ENCODE measurements around the gene KIRREL3. TPM values are rescaled to one million over a fixed set of nuclear protein-coding genes. Genes with fewer than 3 reads are reported as not detected.

The KIRREL3 gene
- total and polyA plus RNA-seq, 8 donors: 0.06 to 1.1 (median 0.26) TPM; not detected in 2

DNA sequence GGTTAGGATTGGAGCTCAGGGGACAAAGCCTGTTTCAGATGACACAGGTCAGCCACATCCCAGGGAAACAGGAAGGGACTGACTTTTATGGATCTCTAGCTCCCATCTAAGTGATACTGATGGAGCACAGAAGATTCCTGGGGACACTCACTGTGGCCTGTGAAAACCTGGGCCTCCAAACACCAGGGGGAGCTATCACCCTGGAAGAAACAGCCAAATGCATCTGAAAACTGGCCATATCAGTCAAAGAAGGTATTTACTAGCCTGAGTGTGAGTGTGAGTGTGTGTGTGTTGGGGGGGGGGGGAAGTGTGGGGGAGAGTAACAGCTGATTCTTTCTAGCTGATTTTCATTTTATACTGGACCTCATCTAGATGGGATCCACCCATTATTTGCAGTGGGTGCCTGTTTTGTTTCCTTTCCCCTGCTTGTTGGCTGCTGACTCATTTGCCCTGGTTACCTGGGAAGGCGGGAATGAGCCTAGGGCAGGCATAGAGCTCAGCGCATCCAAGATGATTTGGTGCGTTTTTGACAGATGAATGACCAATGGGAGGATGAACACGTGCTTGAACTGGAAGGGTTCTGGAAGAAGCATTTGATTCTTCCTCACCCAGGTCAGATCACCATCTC, 284.0 kb downstream of the KIRREL3 start:
- Histone ChIP-seq H3K27me3 (no peaks in the 10 kb centered on the region), H3K9me3 (no peaks in the 10 kb centered on the region), H3K27ac (no peak overlapping the region), H3K4me3 (no peak overlapping the region), H3K36me3 (no peaks in the 10 kb centered on the region), H3K4me1 (no peaks in the 10 kb centered on the region)
- ATAC-seq (peak; percentile 56 to 84 (median 77)), DNase-seq (peak in 4 of 6 donors; percentile 23 to 66 (median 56)), FAIRE-seq (no peak)
- 47 to 60% methylated on average over 4 of the region's 4 CpGs for WGBS, 2 donors
- TF ChIP-seq, protein P1, sequence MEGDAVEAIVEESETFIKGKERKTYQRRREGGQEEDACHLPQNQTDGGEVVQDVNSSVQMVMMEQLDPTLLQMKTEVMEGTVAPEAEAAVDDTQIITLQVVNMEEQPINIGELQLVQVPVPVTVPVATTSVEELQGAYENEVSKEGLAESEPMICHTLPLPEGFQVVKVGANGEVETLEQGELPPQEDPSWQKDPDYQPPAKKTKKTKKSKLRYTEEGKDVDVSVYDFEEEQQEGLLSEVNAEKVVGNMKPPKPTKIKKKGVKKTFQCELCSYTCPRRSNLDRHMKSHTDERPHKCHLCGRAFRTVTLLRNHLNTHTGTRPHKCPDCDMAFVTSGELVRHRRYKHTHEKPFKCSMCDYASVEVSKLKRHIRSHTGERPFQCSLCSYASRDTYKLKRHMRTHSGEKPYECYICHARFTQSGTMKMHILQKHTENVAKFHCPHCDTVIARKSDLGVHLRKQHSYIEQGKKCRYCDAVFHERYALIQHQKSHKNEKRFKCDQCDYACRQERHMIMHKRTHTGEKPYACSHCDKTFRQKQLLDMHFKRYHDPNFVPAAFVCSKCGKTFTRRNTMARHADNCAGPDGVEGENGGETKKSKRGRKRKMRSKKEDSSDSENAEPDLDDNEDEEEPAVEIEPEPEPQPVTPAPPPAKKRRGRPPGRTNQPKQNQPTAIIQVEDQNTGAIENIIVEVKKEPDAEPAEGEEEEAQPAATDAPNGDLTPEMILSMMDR (IDR thresholded peaks at IDR 0.05): peak in 3 of 4 donors; percentile 33 to 55 (median 44)
- intact Hi-C loops (cut with DNase I): loop anchor here (5.0 to 10.0 kb wide), 3 partner anchors 271 to 278 kb away; no protein-coding TSS in a partner anchor

DNA sequence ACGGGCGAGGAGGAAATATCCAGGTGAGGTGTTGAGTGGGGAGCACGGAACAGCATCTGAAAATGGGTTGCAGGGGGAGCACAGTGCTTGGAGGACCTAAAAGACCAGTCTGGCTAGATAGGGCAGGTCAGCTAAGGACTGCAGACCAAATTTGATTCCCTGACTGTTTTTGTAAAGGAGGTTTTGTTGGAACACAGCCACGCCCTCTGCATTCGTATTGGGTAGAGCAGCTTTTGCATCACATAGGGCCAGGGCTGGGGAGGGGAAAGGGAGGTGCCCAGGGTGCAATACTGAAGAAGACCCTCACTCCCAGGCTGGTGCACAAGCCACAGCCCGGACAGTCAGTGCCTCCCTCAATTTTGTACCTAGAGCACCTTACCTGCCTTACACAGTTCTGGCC, 286.8 kb downstream of the KIRREL3 start:
- intact Hi-C loops (cut with DNase I): loop anchor here in 1 of 3 donors (10.0 kb wide), 1 partner anchor 281 kb away; no protein-coding TSS in a partner anchor
- H3K9me3 ChIP-seq: no peaks in the 10 kb centered on the region
- WGBS, 2 donors: 54 to 59% methylated on average over 6 of the region's 6 CpGs
- FAIRE-seq (no peak), DNase-seq (no peak), ATAC-seq (no peak)
- H3K27ac ChIP-seq: no peak overlapping the region
- H3K27me3 ChIP-seq: no peaks in the 10 kb centered on the region
- no peaks in the 10 kb centered on the region for H3K4me1 ChIP-seq
- TF ChIP-seq, protein P1 (IDR thresholded peaks at IDR 0.05): no peak
- H3K36me3 ChIP-seq: no peaks in the 10 kb centered on the region
- no peak overlapping the region for H3K4me3 ChIP-seq

DNA sequence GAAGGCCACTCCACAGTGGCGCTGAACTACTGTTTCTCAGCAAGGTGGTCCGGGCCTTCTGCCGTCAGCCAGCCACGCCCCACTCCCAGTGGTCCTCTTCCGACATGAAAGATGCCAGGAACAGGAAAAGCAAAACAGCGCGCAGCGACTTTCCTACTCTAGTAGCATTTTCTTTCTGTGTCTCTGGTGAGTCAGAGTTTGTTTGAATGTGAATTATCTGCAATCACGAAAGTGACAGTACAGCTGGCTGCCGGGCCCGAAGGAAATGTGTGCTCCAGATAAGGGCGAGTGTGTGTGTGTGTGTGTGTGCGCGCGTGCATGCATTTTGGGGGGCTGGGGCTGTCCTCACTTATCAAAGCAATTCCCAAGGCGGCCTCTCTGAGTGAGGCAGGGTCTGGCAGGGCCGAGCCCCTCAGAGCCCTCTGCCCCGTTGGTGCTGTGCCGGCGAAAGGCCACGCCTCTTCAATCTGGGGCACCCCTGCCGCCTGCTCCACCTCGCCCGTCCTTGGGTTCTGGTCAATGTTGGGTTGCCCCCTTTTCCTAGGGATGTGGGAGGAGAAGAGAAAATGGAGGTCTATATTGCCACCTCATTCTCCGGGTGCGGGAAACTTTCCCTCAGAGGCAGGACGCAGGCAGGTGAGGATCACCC, 288.5 kb downstream of the KIRREL3 start:
- no peak overlapping the region for H3K27ac ChIP-seq
- no peaks in the 10 kb centered on the region for H3K36me3 ChIP-seq
- intact Hi-C loops (cut with DNase I): loop anchor here in 1 of 3 donors (10.0 kb wide), 1 partner anchor 283 kb away; no protein-coding TSS in a partner anchor
- no peak for ATAC-seq
- no peak for FAIRE-seq
- no peaks in the 10 kb centered on the region for H3K9me3 ChIP-seq
- H3K27me3 ChIP-seq: no peaks in the 10 kb centered on the region
- H3K4me3 ChIP-seq: no peak overlapping the region
- WGBS, 2 donors: 58 to 71% methylated on average over 27 of the region's 27 CpGs
- H3K4me1 ChIP-seq: no peaks in the 10 kb centered on the region
- DNase-seq: peak in 1 of 6 donors; percentile 49
- TF ChIP-seq, protein P1 (IDR thresholded peaks at IDR 0.05): no peak

DNA sequence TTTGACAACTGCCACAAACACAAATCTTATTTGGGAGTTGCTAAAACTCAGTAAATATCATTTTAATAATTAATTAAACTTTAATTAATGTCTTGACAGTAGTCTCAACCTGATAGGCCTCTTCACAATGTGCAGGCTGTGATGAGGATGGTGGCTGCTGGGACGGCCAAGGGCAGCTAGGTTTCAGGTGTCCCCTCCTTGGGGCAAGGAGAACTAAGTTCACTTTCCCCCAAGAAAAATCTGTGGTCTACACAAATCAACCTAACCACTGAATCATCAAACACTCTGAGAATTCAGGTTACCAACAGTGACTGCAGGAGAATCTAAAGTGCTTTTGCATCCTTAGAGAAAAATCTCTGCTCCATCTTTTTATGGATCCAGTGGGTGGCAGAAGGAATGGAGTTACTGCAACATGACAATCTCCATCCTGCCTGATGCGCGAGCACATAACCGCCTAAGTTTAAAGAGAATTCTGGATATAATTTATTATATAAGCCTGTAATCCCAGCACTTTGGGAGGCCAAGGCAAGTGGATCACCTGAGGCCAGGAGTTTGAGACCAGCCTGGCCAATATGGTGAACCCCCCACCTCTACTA, 289.7 kb downstream of the KIRREL3 start:
- Histone ChIP-seq H3K4me3 (no peak overlapping the region), H3K9me3 (no peaks in the 10 kb centered on the region), H3K36me3 (no peaks in the 10 kb centered on the region), H3K27ac (no peak overlapping the region), H3K4me1 (no peaks in the 10 kb centered on the region), H3K27me3 (no peaks in the 10 kb centered on the region)
- 73 to 96% methylated on average over 4 of the region's 4 CpGs for WGBS, 2 donors
- intact Hi-C loops (cut with DNase I): loop anchor here in 1 of 3 donors (10.0 kb wide), 1 partner anchor 284 kb away; no protein-coding TSS in a partner anchor
- no peak for FAIRE-seq
- TF ChIP-seq, protein P1 (IDR thresholded peaks at IDR 0.05): no peak
- no peak for DNase-seq
- no peak for ATAC-seq

All from pancreas (tissue), 10 donors.